GM19324 (cell line): Measurements from ENCODE around the gene BOLA1.
A peak's percentile ranks its signal among the peaks of the same experiment; 100 is the strongest.
"Not testable (repeated sequence)": the region's sequence is repeated elsewhere in the genome, so short reads cannot be mapped to it uniquely, and the experiment has no call there.

Experiments
- ATAC-seq: cut with Tn5 transposase; IDR thresholded peaks from one replicate; pipeline ENCODE4 v1.9.1; 2021; ENCODE audit warnings: mild to moderate bottlenecking, moderate library complexity; ENCODE audit not compliant: unreplicated experiment, low FRiP score

The BOLA1 gene

GRCh38 chr1:149927563-149928400 lies 28.4 kb downstream of the BOLA1 start, which contains the start of gene SF3B4:
SF3B4 (minus strand) TSS chr1:149927803; CDS start chr1:149927759, 44 bp downstream.
- peak; percentile 89 for ATAC-seq

DNA sequence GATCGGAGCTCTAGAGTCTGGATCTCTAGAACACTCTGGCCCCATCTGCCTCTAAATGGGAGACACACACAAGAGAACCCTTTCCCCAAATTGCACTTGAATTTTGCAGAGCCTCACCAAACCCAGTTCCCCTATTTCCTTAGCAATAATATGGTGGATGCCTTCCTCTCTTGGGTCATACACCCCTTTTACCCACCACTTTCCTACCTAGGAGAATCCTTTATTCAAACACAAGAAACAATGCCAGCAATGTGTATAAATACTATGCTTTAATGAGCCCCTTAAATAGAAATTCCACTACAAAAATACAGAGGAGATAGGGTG lies 29.0 kb downstream of the BOLA1 start:
- ATAC-seq, result no peak

- no peak for ATAC-seq
These were observed 30.5 kb downstream of the BOLA1 start for GRCh38 chr1:149929856-149930255.

DNA sequence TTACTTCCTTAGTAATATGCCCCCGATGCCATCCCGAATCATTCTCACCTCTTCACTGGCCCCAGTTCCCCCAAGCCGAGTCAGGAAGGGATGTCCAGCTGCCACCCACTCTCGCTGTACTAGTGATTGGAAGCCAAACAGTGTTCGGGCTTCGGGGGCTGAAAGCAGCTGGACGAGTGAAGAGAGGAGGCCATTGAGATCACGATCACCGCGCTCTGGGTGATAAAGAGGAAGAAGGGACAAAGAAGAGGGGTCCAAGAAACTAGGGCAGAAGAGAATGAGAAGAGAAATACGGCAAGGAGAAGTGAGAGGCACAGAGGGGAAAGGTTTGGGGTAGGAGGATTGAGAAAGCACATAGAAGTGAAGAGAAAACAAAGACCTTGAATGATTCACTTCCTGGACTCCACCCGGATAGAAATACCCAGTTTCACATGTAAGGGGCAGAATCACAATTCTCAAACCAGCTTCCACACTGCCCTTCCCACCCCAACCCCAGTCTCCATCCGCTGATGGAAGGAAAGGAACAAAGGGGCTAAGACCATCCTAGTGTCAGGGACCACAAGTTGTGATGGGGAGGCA lies 31.9 kb downstream of the BOLA1 start:
- ATAC-seq, result no peak

DNA sequence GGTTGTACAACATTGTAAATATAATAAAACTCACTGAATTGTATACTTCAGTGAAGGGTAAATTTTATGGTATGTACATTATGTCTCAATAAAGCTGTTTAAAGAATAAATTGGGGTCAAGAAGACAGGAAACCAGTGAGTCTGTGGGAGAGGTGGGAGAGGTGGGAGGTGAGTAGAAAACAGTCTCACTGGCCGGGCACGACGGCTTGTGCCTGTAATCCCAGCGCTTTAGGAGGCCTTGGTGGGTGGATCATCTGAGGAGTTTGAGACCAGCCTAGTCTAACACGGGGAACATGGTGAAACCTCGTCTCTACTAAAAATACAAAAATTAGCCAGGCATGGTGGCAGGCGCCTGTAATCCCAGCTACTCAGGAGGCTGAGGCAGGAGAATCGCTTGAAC lies 33.1 kb downstream of the BOLA1 start:
- ATAC-seq, result no peak

DNA sequence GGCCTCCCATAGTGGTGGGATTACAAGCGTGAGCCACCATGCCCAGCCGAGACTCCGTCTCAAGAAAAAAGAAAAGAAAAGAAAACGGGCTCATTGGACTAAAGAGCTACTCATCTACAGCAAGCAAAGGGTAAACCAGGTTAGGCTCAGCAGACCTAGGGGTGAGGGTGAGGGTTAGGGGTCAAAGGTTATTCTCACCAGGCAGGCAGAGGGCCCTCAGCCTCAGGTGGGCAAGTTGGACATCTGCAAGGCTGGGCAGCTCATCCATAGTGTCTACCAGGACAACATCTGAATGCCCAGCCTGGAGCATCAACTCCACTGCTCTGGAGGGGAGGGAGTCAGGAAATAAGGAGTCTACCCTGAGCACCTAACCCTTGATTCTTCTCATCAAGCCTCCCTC lies 33.8 kb downstream of the BOLA1 start:
- no peak for ATAC-seq

GRCh38 chr1:149934356-149934755 lies 35.0 kb downstream of the BOLA1 start:
- no peak for ATAC-seq

DNA sequence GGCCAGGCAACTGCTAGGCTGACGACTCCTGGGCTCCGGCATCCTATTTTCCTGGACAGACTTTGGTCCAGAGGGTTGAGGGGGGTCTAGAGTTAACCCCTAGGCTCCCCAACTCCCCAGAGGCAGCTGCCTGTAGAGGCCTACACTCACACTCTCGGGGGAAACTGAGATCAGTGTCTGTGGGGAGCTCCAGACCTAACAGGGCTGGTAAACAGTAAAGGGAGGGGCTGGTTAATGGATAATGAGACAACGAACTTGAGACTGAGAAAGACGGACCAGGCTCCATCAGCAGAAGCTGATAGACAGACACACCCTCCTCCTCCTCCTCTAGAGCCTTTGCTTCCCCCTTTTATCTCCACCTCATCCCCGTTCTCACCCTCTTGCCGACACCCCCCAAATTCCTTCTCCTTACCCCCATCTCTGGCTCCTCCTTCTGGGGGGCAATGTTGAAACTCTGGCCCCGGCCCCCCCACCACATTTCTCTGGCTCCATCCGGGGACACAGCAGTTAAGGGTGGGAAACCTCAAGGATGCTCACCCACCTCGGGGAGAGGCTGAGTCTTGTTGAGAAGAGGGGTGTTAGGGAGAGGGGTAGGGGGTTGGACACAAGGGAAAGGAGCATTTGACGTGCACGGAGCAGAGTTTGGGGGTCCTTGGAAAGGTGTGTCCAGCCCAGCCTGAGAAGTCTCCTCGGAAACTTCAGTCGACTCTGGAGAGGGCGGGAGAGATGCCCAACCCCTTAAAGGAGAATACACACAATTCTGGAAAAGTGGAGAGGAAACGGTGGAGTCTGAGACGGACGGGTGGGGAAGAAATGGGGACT lies 37.0 kb downstream of the BOLA1 start, which contains the start of gene MTMR11:
TSS of gene MTMR11 (minus strand) at position 710 of the 822 bp plus-strand sequence. CDS start at position 478, 232 bp downstream.
- ATAC-seq, result no peak

GRCh38 chr1:149936992-149937705 lies 37.8 kb downstream of the BOLA1 start:
- ATAC-seq, result no peak

DNA sequence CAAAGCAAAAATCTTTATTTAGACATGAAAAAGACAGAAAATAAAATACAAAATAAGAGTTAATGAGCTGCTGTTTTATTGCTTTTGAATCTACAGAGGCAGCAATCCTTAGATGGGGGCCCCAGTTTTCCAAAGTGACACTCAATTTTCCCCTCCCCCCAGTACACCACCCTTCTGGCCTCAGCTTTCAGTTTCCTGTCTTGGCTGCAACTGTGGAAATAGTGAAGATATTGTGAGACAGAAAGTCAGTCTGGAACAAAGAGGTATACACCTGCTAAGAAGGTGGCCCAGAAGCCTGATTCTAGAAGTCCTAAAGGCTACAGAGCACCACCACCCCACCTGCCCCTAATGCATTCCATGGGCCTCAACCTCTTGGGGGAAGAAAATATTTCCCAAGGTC lies 38.4 kb downstream of the BOLA1 start:
- no peak for ATAC-seq

DNA sequence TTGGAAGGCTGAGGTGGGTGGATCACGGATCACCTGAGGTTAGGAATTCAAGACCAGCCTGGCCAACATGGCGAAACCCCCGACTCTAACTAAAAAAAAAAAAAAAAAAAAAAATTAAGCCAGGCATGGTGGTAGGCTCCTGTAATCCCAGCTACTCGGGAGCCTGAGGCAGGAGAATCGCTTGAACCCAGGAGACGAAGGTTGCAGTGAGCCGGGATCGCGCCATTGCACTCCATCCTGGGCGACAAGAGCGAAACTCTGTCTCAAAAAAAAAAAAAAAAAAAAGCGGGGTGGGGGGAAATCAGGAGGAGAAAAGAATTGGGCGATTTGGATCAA lies 39.3 kb downstream of the BOLA1 start:
- not testable (repeated sequence) for ATAC-seq

GRCh38 chr1:149940427-149940826 lies 41.1 kb downstream of the BOLA1 start:
- no peak for ATAC-seq

DNA sequence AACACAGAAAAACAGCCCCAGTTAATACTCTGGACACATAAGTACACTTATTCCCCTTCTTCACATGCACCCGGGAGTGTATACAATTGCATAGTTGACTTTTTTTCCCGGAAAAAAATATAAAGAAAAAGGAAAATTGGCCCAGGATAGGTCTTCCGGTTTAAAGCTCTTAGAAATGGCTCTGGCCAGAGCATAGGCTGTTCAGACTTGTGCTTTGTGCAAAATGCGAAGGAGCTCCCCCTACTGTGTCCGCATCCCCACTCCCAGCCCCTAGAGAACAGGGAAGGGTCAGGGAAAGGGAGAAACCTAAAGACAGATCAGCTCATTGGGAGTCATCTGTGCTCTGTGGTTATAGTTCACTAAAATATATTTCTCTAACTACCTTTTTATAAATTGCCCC lies 42.8 kb downstream of the BOLA1 start:
- no peak for ATAC-seq

DNA sequence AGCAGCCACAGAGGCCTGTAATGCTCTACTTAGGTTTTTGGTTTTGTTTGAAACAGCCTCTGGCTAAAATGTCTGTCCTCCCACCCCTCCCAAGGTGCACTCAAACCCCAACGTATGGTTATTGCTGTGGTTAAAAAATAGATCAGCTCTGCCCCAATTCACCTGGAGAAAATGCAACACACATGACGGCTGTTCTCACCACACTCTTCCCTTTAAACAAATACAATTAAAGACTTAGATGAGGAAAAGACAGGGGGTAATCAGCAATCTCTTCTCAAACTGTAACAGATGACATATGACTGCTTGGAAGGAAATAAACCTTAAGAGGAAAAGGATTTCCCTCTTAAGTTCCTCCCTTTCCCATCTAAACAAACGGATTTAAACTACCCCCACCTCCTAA lies 43.5 kb downstream of the BOLA1 start:
- ATAC-seq, result no peak

- no peak for ATAC-seq
These were observed 45.8 kb downstream of the BOLA1 start for GRCh38 chr1:149945206-149945605.

DNA sequence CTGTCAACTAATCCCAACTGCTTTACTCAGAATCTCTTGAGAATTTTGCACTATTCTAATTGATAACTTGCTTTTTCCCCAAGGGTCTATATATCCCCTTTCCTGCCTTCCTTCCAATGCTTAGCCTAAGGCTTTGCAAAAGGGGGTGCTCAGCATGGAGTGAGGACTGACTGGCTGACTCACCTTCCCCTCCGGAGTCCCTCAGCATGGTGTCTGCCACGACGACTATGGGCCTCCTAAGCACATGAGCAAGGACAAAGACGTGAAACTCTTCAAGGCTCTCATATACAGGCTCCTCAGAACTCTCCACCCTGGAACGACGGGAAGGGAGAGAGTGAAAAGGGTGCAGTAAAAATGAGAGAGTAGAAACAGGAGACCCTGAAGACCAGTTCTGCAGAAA lies 50.5 kb downstream of the BOLA1 start:
- ATAC-seq, result no peak
